Measurements from ENCODE around the gene PRDM16.

PRDM16 gene

DNA sequence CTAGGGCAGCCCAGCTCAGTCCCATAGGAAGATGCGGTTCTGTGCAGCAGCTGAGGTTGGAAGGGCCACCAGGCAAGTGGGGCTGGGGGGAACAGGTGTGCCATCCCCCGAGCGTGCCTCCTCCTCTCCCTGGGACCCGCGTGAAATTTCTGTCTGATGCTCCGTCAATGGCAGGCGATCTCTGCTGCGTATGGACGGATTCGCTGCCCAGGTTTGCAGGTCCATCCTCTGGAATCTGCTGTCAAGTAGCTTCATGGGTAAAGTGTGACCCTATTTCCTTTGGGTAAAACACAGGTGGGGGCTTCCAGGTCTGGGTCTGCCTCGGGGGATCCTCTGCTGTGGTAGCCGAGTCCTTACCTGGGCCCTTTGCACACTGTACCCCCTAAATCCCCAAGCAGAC, 270.9 kb downstream of the PRDM16 start:
- no peak for DNase-seq (ENCODE audit: low read depth)

DNA sequence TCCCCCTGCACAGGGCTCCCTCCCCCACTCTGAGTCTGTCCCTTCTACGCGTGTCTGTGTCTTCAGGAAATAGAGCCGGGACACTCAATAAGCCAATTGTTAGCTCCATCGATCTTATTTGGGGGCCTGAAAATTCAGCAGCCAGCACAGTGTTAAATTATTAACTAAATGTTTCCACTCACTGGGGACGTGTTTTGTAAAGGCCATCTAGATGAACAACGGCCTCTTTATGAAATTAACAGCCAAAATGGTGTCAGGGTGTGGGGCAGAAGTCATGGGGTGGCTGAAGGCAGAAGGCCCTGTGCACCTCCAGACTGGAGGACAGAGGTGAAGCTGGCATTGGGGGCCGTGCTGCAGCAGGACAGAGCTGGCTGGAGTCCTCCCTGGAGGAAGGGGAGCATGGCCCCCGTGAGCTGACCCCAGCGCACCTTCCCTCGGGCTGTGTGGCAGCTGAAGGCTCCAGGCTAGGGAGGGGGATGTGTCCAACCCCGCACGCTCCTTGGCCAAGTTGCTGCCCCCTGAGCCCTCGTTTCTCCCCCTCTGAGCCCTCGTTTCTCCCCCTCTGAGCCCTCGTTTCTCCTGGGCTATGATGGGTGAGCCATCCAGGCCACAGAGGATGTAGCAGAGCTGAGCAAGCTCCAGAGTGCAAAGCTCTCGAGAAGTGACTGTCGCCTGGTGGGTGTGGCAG, 271.7 kb downstream of the PRDM16 start:
- DNase-seq (ENCODE audit: low read depth) = no peak

DNA sequence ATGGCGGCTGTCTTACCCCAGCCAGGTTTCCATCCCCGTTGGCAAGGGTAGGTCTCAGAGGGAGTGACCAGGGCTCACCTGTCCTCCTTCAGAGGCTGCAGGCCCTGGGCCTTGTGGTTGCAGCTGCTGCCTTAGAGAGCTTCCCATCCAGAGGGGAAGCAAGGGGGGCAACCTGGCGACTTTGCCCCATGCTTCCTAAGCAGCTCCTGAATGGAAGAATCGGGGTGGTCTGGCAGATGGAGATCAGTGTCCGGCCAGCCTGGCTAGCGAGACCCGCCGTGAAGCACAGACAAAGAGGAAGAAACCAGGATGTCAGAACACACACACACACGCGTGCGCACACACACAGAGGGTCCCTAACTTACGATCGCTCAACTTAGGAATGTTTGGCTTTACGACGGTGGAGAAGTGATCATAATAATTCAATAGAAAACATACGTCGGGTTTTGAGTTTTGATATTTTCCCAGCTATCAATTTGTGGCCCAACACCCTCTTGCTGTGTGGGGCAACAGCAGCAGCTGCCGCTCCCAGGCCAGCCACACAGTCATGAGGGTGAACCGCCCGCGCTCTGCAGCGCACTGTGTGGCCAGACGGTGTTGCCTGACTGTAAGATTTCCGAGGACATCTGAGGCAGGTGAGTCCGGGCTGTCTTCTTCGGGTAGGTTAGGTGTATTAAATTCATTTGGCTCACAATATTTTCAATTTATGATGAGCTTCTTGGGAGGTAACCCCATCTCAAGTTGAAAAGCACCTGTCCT, 272.4 kb downstream of the PRDM16 start:
- DNase-seq (ENCODE audit: low read depth) = no peak

DNA sequence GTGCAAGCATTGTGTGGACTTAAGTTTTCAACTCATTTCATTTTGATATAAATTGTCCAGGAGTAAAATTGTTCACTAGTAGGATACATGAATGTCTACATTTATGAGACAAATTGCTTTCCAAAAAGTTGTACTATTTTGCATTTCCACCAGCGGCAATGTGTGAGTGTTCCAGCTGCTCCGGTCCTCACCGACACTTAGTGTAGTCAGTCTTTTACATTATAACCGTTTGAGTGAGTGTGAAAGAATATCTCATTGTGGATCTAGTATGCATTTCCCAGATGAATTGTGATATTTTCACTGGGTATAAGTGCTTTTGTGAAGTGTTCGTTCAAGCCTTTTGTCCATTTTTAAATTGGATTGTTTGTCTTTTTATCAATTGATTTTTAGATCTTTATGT, 274.0 kb downstream of the PRDM16 start:
- DNase-seq (ENCODE audit: low read depth) = no peak

DNA sequence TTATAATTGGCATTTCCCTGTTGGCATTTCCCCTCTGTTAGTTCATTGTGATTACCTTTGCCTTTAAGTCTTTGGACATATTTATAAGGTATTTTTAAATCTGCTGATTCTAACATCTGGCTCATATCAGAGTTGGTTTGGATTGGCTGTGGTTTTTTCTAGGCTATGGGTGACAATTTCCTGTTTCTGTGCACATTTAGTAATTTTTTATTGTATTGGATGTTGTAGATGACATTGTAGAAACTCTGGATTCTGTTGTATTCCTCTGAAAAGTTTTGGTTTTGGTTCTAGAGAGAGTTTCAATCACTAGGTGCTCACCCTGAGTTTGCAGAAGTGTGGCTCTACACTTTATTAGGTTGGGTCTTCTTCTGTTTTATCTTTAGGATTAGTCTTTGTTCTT, 275.4 kb downstream of the PRDM16 start:
- no peak for DNase-seq (ENCODE audit: low read depth)

DNA sequence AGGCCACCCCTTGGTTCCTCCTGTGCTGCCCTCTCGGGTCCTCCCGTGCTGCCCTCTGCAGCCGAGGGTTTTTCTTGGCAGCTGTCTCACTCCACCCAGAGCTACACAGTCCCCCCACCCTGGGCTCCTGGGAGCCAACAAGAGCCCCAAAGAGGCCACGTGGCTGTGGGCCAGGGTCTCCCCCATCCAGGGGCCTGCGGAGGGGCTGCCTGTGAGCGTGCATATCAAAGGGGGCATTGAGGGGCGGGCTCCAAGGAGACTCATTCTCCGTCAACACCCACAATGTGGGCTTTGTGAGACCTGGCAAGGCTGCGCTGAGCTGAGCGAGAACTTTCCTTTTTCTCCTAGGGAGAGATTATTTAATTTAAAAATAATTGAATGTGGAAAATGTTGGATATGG, 276.8 kb downstream of the PRDM16 start:
- DNase-seq (ENCODE audit: low read depth) = no peak

DNA sequence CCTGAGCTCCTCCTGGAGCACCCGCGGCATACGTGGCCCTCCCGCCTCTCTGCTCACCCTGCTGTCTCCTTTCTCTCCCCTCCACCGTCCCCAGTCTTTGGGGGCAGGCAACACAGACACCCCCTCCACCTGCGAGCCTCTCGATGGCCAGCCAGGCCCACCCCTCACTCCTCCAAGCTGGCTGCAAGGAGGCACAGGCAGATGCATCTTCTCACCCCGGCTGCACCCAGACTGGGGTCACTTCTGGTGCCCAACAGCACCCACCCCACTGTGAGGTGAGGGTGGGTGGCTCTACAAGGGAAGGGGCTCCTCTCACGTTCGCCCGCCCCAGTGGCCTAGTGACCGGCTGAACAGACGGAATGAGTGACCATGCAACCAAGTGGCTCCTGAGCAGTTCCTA, 277.5 kb downstream of the PRDM16 start:
- no peak for DNase-seq (ENCODE audit: low read depth)

DNA sequence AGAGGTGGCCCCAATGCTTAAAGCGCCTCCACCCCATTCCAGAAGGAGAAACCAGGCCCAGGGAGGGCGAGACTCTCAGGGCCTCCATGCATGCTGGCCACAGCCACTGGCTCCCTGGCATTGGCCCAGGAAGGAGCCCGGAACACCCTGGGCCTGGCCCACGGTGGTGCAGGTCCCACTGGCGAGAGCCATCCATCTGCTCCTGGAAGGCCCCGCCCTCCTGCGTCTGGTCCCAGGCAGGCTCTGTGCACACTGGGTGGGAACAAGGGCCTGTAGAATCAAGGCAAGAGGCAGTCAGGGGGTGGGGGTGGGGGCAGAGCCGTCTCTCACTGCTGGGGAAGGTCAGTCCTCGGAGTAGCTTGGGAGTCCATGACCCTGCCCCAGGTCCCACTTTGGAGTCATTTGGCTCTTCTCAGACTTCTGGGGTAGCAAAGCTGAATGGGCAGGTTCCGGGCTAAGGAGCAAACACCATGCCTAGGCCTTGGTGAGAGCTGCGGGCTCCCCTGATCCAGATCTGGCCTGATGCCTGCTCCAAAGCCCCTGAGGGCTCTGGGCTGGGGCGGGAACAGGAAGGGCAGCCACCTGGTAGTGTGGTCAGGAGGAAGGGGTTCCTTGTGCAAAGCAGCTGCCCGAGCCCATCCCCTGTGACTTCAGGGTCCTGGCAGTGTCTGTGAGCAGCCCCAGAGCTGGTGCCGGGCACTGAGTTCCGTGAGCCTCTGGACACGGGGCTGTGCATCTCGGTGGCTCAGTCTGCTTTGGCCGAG, 278.4 kb downstream of the PRDM16 start:
- no peak for DNase-seq (ENCODE audit: low read depth)

DNA sequence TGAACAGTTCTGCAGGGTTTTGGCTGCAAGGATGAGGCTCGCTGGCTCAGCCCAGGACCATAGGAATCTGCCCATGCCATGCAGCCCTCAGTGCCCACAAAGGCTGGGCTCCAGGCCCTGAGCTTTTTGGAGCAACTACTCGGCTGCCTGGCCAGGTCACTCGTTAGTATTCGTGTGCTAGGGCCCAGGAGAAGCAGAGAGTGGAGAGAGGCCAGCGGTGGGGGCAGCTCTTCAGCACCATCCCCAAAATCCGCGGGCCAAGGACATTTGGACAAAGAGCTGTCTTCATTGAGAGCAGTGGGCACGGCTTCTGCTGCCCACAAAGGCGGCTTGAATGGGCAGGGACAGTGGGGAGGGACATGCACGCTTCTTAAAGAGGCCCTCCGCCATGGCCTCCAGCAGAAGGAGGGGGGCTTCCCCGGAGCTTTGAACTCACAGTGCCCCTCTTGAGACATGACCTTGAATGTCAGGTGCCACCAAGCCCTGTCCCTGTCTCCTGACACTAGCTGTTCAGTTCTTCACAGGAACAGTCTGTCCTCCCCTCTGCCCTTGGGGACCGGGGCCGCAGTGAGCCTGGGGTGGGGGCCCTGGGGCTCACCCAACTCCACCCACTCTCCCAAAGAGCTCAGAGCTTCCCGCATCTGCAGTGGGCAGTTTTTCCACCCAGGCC, 279.3 kb downstream of the PRDM16 start:
- no peak for DNase-seq (ENCODE audit: low read depth)

DNA sequence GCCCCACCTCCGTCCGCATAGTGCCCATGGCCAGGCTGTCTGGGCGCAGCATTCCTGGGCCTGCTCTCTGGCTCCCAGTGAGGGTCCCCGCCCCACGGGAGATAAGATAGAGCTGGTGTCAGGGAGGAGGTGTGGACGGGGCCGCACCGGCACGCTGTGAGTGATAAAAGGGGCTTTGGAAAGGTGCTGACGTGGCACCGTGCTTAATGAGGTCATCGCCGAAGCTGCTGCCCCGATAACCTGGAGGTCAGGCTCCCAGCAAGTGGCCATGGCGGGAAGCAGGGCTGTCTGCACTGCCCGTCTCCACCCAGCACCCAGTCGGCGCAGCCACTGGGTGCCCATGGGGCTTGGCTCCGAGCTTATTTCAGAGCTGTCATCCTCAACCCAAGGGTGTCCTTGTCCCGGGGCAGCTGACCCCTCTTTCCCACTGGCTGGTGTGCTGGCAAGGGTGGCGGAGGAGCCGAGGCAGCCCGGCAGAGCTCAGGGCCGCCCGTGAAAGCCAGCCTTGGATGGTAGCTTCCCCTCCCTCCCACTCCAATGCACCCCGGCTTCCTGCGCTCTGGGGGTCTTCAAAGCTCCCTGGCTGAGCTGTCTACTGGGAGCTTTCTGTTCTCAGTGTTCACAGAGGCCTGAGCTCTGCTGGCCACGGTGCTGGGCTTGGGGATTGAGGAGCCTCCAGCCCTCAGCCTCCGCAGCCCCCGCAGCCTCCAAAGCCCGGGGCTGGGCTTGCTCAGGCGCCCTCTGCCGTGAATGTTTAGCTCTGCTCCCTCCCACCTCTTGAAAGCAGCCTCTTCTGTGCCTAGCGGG, 280.4 kb downstream of the PRDM16 start:
- DNase-seq (ENCODE audit: low read depth) = no peak

DNA sequence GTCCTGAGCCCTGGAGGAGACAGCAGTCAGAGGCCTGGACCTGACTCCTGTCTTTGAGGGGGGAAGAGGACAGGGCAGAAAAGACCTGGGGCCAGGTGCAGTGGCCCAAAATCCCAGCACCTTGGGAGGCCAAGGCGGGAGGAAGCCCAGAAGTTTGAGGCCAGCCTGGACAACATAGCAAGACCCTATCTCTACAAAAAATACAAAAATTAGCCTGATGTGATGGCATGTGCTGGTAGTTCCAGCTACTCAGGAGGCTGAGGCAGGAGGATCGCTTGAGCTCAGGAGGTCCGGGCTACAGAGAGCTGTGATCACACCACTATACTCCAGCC, 280.9 kb downstream of the PRDM16 start:
- no peak for DNase-seq (ENCODE audit: low read depth)

DNA sequence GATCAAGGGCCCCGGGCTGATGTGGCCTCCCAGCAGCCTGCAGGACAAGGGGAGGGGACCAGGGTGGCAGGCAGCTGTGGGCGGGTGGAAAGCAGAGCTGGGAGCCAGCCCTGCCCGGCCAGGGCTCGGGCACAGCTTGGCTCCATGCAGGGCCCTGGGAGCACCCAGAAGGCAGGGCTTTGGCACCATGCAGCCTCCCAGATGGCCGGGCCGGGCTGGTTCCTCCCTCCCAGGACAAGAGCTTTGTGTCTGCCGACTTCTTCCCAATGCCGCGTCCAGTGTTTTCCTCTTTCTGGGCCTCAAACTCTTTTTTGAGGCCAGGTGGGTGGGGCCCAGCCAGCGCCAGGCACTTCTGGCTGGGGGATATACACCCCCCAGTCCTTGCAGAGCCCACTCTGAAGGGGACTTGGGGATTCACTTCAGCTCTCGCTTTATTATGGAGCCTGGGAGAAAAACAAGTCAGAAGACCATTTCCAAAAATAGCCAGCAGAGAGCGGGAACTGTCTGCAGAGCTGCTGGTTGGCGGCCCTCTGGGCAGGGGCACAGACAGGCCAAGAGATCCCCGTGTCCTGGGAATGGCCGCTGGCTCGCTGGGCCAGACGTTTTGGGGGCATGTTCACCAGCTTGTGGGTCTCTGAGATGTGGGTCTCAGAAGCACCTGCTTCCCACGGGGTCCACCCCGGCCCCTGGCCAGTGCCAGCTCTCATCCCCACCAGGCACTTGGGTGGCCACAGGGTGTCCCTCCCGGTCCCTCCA, 281.7 kb downstream of the PRDM16 start:
- DNase-seq (ENCODE audit: low read depth) = peak; percentile 22

DNA sequence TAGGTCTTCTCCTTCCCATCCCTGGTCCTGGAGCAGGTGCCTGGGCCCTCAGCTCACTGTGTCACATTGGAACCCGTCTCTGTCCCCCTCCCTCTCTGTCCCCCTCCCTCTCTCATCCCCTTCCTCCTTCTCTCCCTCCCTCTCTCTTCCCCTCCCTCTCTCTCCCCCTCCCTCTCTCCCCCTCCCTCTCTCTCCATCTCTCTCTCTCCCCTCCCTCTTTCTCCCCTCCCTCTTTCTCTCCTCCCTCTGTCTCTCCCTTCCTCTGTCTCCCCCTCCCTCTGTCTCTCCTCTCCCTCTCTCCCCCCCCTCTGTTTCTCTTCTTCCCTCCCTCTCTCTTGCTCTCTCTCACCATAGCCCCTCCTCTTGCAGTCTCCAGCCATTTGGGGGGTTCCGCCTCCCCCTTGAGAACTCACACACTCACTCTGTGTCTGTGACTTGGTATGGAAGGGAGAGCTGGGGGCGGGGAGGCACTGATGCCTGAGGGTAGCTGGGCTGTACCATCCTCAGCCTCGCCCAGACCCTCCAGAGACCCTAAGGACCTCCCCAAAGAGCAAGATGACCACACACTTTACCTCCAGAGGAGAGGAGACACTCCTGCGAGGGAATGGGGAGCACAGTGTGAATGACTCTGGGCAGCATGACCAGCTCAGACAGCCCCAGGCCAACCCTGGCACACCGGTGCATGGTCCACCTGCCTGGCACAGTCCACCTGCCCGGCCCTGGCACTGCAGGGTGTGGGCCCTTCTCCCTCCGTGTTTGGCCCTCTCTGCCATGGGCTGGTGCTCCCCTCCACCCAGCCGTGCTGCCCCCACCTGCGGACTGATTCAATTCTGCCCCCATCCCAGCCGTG, 282.7 kb downstream of the PRDM16 start:
- no peak for DNase-seq (ENCODE audit: low read depth)

DNA sequence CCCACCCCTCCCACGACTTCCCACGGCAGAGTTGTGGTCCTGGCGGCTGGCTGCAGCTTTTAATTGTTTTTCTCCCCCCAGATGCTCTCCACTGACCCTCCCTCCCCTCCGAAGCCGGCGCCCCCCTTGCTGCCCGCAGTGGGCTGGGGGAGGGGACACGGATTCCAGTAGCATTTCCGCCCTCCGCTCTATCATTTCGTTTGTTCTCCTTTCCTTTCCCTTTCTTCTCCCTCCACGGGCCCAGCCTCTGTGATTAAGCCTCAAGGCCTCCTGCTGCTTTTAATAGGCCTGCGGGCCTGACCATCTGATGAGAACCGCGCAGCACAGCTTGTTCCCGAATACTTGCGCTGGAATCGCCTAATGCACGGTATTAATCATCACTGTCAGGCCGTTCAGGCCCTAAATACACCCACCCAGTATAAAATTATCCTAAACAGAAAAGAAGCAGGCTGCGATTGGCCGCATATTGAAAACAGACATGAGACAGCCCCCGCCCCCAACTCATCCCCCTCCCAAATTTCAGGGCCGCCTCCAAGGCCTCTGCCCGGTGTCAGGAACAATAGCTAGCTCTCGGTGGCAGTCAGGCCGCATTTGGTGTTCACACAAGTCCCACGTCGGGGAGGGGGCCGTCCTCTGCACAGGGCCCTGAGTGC, 283.4 kb downstream of the PRDM16 start:
- peak; percentile 62 for DNase-seq (ENCODE audit: low read depth)

DNA sequence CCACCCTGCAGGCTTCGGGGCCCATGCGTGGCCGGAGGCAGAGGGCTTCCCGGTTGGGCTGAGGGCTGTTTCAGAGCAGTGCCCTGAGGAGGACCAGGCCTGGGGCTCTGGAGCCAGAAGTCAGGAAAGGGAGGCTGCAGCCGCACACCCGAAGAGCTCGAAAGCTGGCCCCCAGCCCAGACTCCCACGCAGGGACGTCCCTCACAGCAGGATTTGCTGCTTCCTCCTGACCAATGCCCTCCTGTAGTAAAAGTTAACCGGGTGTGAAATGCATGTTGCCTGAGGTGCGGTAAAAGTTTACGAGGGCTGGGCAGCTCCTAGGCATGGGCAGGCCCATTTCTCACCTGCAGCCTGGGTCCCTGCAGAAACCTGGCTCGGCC, 283.9 kb downstream of the PRDM16 start:
- DNase-seq (ENCODE audit: low read depth) = peak; percentile 36

DNA sequence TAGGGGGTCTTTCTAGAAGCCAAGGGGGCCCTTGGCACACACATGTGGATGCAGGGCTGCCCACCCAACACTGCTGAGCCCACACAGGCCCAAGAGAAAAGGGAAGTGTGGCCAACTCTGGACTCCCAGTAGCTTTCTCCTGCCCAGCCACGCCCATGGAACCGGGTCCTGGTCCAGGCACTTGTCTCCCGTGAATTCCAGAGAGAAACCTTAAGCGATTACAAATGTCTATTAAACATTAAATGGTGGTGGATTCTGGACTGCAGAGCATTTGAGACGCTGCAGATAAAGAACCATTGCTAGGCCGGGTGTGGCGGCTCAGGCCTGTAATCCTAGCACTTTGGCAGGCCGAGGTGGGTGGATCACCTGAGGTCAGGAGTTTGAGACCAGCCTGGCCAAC, 284.9 kb downstream of the PRDM16 start:
- no peak for DNase-seq (ENCODE audit: low read depth)

DNA sequence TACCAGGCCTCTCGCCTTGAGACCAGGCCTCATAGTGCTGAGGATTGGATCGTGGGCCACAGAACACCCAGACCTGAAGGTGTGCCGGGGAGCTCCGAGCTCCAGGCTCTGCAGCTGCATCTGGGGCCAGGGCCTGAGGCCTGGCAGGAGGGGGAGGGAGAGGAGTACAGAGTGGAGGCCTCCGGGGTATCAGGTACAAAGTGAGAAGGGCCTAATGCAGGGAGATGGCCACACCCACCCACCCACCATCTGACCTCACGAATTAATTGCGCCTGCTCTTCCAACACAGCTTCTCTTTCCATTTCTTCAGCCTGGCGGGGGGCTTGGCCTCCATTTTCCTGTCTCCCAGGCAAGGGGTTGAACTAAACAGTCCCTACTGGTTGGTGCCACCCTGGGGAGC, 286.1 kb downstream of the PRDM16 start:
- no peak for DNase-seq (ENCODE audit: low read depth)

DNA sequence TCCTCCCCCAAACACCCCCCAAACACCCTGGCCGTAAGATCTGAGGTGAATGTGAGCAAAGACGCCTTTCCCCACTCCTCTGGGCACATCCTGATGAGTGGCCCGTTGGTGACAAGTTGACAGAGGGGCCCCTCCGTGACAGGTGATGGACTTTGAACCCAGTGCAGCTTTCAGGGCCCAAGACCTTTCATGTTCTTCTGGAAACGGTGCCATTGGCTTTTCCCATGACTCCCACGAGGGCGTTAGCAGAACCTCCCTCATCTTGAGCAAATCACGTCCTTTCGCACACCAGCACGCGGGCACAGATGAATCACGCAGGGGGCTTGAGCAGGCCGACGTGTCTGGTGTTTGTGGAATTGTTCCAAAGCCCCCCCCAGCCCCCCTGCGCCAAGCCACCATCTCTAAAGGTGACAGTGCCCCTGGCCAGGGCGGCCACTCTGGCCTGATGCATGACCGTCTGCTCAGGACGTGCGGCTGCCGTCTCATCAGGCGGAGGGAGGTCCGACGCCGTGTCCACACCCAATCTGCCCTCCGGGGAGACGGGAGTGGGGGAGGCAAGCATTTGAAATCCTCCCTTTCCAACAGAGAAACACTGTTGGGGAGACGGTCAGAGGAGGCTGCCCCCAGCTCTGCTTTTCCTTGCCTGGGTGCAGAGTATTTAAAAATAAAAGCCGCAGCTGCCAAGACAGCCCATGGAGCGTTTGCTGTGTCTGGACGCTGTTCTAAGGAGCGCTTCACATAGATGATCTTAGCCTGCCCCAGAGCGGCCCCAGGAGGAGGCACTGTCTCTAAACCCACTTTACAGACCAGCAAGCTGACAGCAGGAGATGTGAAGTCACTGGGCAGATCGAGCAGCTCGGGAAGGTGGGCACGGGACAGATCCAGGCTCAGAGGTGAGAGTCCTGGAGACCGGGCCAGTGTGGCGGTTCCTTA, 287.2 kb downstream of the PRDM16 start:
- no peak for DNase-seq (ENCODE audit: low read depth)

Measured in fibroblast of the conjunctiva (primary cell).